ENCODE data around the gene PDE6G.

GRCh38 chr17:81652906-81653771 lies 3.2 kb downstream of the PDE6G start:
- TF ChIP-seq CTCF (IDR thresholded peaks at IDR 0.05) (no peak), POLR2A (IDR thresholded peaks at IDR 0.05) (no peak)

Measured in breast epithelium (tissue), 3 donors.